Hepatocyte (in vitro differentiated cells): ENCODE data around the gene SLC10A2.

Experiments used
- CTCF ChIP-seq: fragments of 200-600 bp; sonication (generic); IDR thresholded peaks from 2 replicates; pipeline ENCODE4 v1.5.1; 2016; ENCODE audit warnings: antibody characterized with exemption, mild to moderate bottlenecking; ENCODE audit not compliant: poor library complexity
- EZH2 ChIP-seq: fragments of 200-600 bp; sonication (generic); IDR thresholded peaks from 2 replicates; pipeline ENCODE4 v1.6.1; 2016; ENCODE audit warnings: antibody characterized with exemption, mild to moderate bottlenecking, borderline replicate concordance
- EZH2phosphoT487 ChIP-seq: fragments of 200-600 bp; sonication (generic); IDR thresholded peaks from one replicate; pipeline ENCODE4 v1.6.1; 2018; ENCODE audit warnings: antibody characterized with exemption, mild to moderate bottlenecking, low read depth, moderate library complexity; ENCODE audit not compliant: unreplicated experiment, severe bottlenecking

GRCh38 chr13:103033999-103034398 lies 32.2 kb downstream of the SLC10A2 start:
- TF ChIP-seq CTCF, result no peak
- no peak for TF ChIP-seq EZH2phosphoT487
- no peak for TF ChIP-seq EZH2
